ENCODE data around the gene ARG1. TPM values are rescaled to one million over a fixed set of nuclear protein-coding genes. Genes with fewer than 3 reads are reported as not detected.

The ARG1 gene
- total RNA-seq, 1 donor from 2014 or later: not detected

GRCh38 chr6:131568726-131569125 lies 4.3 kb upstream of the ARG1 start:
- Mint-ChIP-seq H3K27me3 (no peaks in the 10 kb centered on the region), H3K27ac (no peak overlapping the region), H3K4me3 (ENCODE audit: low read depth) (no peak overlapping the region), H3K36me3 (ENCODE audit: insufficient read depth) (peaks cover 6% of the 10 kb centered on the region), H3K9me3 (ENCODE audit: low read depth) (peaks cover 5% of the 10 kb centered on the region), H3K4me1 (ENCODE audit: low read depth) (peaks cover 18% of the 10 kb centered on the region)
- no peak for DNase-seq (ENCODE audit: low spot score, unreplicated experiment)
- no peak for TF ChIP-seq CTCF (IDR thresholded peaks at IDR 0.05; ENCODE audit: unreplicated experiment)

GRCh38 chr6:131574133-131574532 lies 1.1 kb downstream of the ARG1 start:
- Mint-ChIP-seq H3K4me1 (ENCODE audit: low read depth) (peaks cover 23% of the 10 kb centered on the region), H3K9me3 (ENCODE audit: low read depth) (no peaks in the 10 kb centered on the region), H3K36me3 (ENCODE audit: insufficient read depth) (peaks cover 7% of the 10 kb centered on the region), H3K27ac (no peak overlapping the region), H3K4me3 (ENCODE audit: low read depth) (no peak overlapping the region), H3K27me3 (no peaks in the 10 kb centered on the region)
- no peak for TF ChIP-seq CTCF (IDR thresholded peaks at IDR 0.05; ENCODE audit: unreplicated experiment)
- no peak for DNase-seq (ENCODE audit: low spot score, unreplicated experiment)

GRCh38 chr6:131574686-131575085 lies 1.7 kb downstream of the ARG1 start:
- peaks cover 7% of the 10 kb centered on the region for H3K36me3 Mint-ChIP-seq (ENCODE audit: insufficient read depth)

GRCh38 chr6:131575834-131576478 lies 2.9 kb downstream of the ARG1 start:
- peaks cover 12% of the 10 kb centered on the region for H3K36me3 Mint-ChIP-seq (ENCODE audit: insufficient read depth)
- H3K4me3 Mint-ChIP-seq (ENCODE audit: low read depth): no peak overlapping the region
- H3K9me3 Mint-ChIP-seq (ENCODE audit: low read depth): no peaks in the 10 kb centered on the region

More at GRCh38 chr6:131574686-131575085, 1.7 kb downstream of the ARG1 start:
- Mint-ChIP-seq H3K27me3 (no peaks in the 10 kb centered on the region), H3K9me3 (ENCODE audit: low read depth) (no peaks in the 10 kb centered on the region), H3K27ac (no peak overlapping the region), H3K4me1 (ENCODE audit: low read depth) (peaks cover 22% of the 10 kb centered on the region), H3K4me3 (ENCODE audit: low read depth) (no peak overlapping the region)
- no peak for DNase-seq (ENCODE audit: low spot score, unreplicated experiment)
- TF ChIP-seq CTCF (IDR thresholded peaks at IDR 0.05; ENCODE audit: unreplicated experiment): no peak

GRCh38 chr6:131581523-131581922 lies 8.5 kb downstream of the ARG1 start:
- Mint-ChIP-seq H3K4me1 (ENCODE audit: low read depth) (no peaks in the 10 kb centered on the region), H3K27ac (no peak overlapping the region), H3K9me3 (ENCODE audit: low read depth) (no peaks in the 10 kb centered on the region), H3K27me3 (no peaks in the 10 kb centered on the region), H3K4me3 (ENCODE audit: low read depth) (no peak overlapping the region), H3K36me3 (ENCODE audit: insufficient read depth) (peaks cover 11% of the 10 kb centered on the region)
- DNase-seq (ENCODE audit: low spot score, unreplicated experiment): no peak
- TF ChIP-seq CTCF (IDR thresholded peaks at IDR 0.05; ENCODE audit: unreplicated experiment): no peak

More at GRCh38 chr6:131575834-131576478, 2.9 kb downstream of the ARG1 start:
- no peak for DNase-seq (ENCODE audit: low spot score, unreplicated experiment)
- no peak overlapping the region for H3K27ac Mint-ChIP-seq
- no peak for TF ChIP-seq CTCF (IDR thresholded peaks at IDR 0.05; ENCODE audit: unreplicated experiment)
- no peaks in the 10 kb centered on the region for H3K27me3 Mint-ChIP-seq
- peaks cover 13% of the 10 kb centered on the region for H3K4me1 Mint-ChIP-seq (ENCODE audit: low read depth)
